ENCODE results near the gene PCED1B.

DNA sequence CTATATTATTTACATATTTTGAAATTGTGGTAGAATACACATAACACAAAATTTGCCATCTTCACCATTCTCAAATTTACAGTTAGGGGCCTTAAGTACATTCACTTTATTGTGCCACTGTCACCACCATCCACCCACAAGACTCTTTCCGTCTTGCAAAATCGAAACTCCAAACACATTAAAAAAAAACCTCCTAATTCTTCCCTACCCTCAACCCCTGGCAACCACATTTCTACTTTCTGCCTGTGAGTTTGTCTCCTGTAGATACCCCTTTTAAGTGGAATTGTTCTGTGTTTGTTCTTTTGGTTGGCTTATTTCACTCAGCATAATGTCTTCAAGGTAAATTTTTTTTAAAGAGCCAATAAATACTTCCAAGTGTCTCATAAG, 32.0 kb downstream of the PCED1B start:
- TF ChIP-seq, protein P1, sequence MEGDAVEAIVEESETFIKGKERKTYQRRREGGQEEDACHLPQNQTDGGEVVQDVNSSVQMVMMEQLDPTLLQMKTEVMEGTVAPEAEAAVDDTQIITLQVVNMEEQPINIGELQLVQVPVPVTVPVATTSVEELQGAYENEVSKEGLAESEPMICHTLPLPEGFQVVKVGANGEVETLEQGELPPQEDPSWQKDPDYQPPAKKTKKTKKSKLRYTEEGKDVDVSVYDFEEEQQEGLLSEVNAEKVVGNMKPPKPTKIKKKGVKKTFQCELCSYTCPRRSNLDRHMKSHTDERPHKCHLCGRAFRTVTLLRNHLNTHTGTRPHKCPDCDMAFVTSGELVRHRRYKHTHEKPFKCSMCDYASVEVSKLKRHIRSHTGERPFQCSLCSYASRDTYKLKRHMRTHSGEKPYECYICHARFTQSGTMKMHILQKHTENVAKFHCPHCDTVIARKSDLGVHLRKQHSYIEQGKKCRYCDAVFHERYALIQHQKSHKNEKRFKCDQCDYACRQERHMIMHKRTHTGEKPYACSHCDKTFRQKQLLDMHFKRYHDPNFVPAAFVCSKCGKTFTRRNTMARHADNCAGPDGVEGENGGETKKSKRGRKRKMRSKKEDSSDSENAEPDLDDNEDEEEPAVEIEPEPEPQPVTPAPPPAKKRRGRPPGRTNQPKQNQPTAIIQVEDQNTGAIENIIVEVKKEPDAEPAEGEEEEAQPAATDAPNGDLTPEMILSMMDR (IDR thresholded peaks at IDR 0.05; ENCODE audit: insufficient read depth, low read length, poor library complexity, severe bottlenecking), result no peak
- TF ChIP-seq EZH2phosphoT487 (conservative IDR thresholded peaks at IDR 0.05; ENCODE audit: low read length), result no peak
